Liver (tissue), 9 donors: Measurements from ENCODE around the gene URB1. TPM values are rescaled to one million over a fixed set of nuclear protein-coding genes. Genes with fewer than 3 reads are reported as not detected.

Experiments
- DNase-seq: peaks from one replicate; pipeline ENCODE4 v3.0.0-alpha.2; 2017; ENCODE audit warnings: low spot score
- H3K27ac ChIP-seq, 2 donors: one replicate each; pipeline ENCODE4 v1.7.0; 2013; ENCODE audit warnings: inconsistent platforms in 2 of 2, low read length in 2 of 2, control low read depth in 1 of 2, low read depth in 1 of 2, mild to moderate bottlenecking in 1 of 2
- H3K27me3 ChIP-seq, 4 donors: one replicate each; pipeline versions ENCODE4 v1.6.1 to v1.7.0; 2013; ENCODE audit warnings: low read length in 3 of 4, inconsistent platforms in 1 of 4, mild to moderate bottlenecking in 1 of 4, moderate library complexity in 1 of 4; ENCODE audit not compliant: control insufficient read depth in 4 of 4, insufficient read depth in 4 of 4
- H3K36me3 ChIP-seq, 4 donors: one replicate each; pipeline versions ENCODE4 v1.6.1 to v1.7.0; 2013; ENCODE audit warnings: low read length in 3 of 4, mild to moderate bottlenecking in 3 of 4, low read depth in 1 of 4, moderate library complexity in 1 of 4; ENCODE audit not compliant: control insufficient read depth in 4 of 4, insufficient read depth in 3 of 4
- H3K4me1 ChIP-seq, 4 donors: one replicate each; pipeline versions ENCODE4 v1.6.1 to v1.7.0; 2013; ENCODE audit warnings: low read length in 3 of 4, mild to moderate bottlenecking in 3 of 4, moderate library complexity in 1 of 4; ENCODE audit not compliant: control insufficient read depth in 4 of 4, insufficient read depth in 4 of 4
- H3K4me3 ChIP-seq, 3 donors: one replicate each; pipeline versions ENCODE4 v1.6.1 to v1.7.0; 2013; ENCODE audit warnings: low read length in 3 of 3, control low read depth in 1 of 3, low read depth in 1 of 3, mild to moderate bottlenecking in 1 of 3
- H3K9ac ChIP-seq, 2 donors: one replicate each; pipeline ENCODE4 v1.7.0; 2013; ENCODE audit warnings: low read length in 2 of 2, mild to moderate bottlenecking in 2 of 2, moderate library complexity in 2 of 2, control low read depth in 1 of 2, low read depth in 1 of 2
- H3K9me3 ChIP-seq, 4 donors: one replicate each; pipeline versions ENCODE4 v1.6.1 to v1.7.0; 2013; ENCODE audit warnings: low read length in 3 of 4; ENCODE audit not compliant: control insufficient read depth in 4 of 4
- EGR1 ChIP-seq, 2 donors: IDR thresholded peaks; 2 replicates each; pipeline ENCODE4 v1.6.1; 2016 to 2018; ENCODE audit warnings: antibody characterized with exemption in 2 of 2, low read depth in 2 of 2
- FOXA1 ChIP-seq: IDR thresholded peaks from 2 replicates; pipeline ENCODE4 v1.6.1; 2016; ENCODE audit warnings: antibody characterized with exemption
- FOXA2 ChIP-seq: IDR thresholded peaks from 2 replicates; pipeline ENCODE4 v1.6.1; 2016; ENCODE audit warnings: antibody characterized with exemption
- GABPA ChIP-seq, 2 donors: IDR thresholded peaks in 1 of 2; conservative IDR thresholded peaks in 1 of 2; 2 replicates each; pipeline ENCODE4 v1.6.1; 2016; ENCODE audit warnings: antibody characterized with exemption in 2 of 2, mild to moderate bottlenecking in 1 of 2, moderate library complexity in 1 of 2
- HNF4A ChIP-seq, 2 donors: conservative IDR thresholded peaks; 2 replicates each; pipeline ENCODE4 v1.6.1; 2016; ENCODE audit warnings: antibody characterized with exemption in 2 of 2, mild to moderate bottlenecking in 2 of 2
- HNF4G ChIP-seq: IDR thresholded peaks from 2 replicates; pipeline ENCODE4 v1.6.1; 2016; ENCODE audit warnings: antibody characterized with exemption
- JUND ChIP-seq, 2 donors: IDR thresholded peaks; 2 replicates each; pipeline ENCODE4 v1.6.1; 2016; ENCODE audit warnings: antibody characterized with exemption in 2 of 2
- RAD21 ChIP-seq, 2 donors: IDR thresholded peaks; 2 replicates each; pipeline ENCODE4 v1.6.1; 2016; ENCODE audit warnings: antibody characterized with exemption in 2 of 2, mild to moderate bottlenecking in 2 of 2
- RXRA ChIP-seq, 2 donors: IDR thresholded peaks; 2 replicates each; pipeline ENCODE4 v1.6.1; 2017 to 2018; ENCODE audit warnings: antibody characterized with exemption in 2 of 2, mild to moderate bottlenecking in 1 of 2
- SP1 ChIP-seq: IDR thresholded peaks from 2 replicates; pipeline ENCODE4 v1.6.1; 2018; ENCODE audit warnings: antibody characterized with exemption, mild to moderate bottlenecking
- TAF1 ChIP-seq: conservative IDR thresholded peaks from 2 replicates; pipeline ENCODE4 v1.6.1; 2016; ENCODE audit warnings: antibody characterized with exemption, mild to moderate bottlenecking
- YY1 ChIP-seq: IDR thresholded peaks from 2 replicates; pipeline ENCODE4 v1.6.1; 2016; ENCODE audit warnings: antibody characterized with exemption, mild to moderate bottlenecking
- WGBS: extraction: QIAGEN DNeasy Blood & Tissue Kit; methylation state at CpG from one replicate; pipeline ENCODE4 v1.1.7; 2013; 5-methylcytosine and 5-hydroxymethylcytosine counted together
- polyA plus RNA-seq, 2 donors: library from polyadenylated mRNA; stranded (reverse) in 1 of 2; unstranded in 1 of 2; fragments of 200-250 nt in 1 of 2; fragments of >200 nt in 1 of 2; fragmentation: Nextera tagmentation in 1 of 2; extraction: Ambion mirVana in 1 of 2; gene quantifications; one replicate each; pipeline versions ENCODE4 v1.2.1 to v1.2.3, GENCODE V29; 2013 to 2015
- total RNA-seq, 2 donors: library from RNA; depleted of rRNA; stranded (reverse); fragments of >200 nt; gene quantifications; one replicate each; pipeline ENCODE4 v1.2.3, GENCODE V29; 2014
- TF ChIP-seq, protein P1 (sequence below): IDR thresholded peaks from 2 replicates; pipeline ENCODE4 v1.6.1; 2016; ENCODE audit warnings: antibody characterized with exemption
- TF ChIP-seq, protein P2 (sequence below): fragments of 150-350 bp; IDR thresholded peaks from 2 replicates; pipeline ENCODE4 v1.5.1; 2017; ENCODE audit warnings: improper control_type of control experiment, low read depth, low read length; ENCODE audit not compliant: missing input control
- TF ChIP-seq, protein P3 (sequence below): IDR thresholded peaks from 2 replicates; pipeline ENCODE4 v1.6.1; 2016; ENCODE audit warnings: antibody characterized with exemption
- TF ChIP-seq, protein P4 (sequence below): IDR thresholded peaks from 2 replicates; pipeline ENCODE4 v1.6.1; 2016; ENCODE audit warnings: antibody characterized with exemption, mild to moderate bottlenecking
- TF ChIP-seq, protein P5 (sequence below): IDR thresholded peaks from 2 replicates; pipeline ENCODE4 v1.6.1; 2016; ENCODE audit warnings: antibody characterized with exemption
- donor health status: healthy.
- donor health status: healthy.
- donor health status: healthy.
- donor health status: healthy.
- donor health status: healthy.

URB1 gene
- total and polyA plus RNA-seq, 4 donors: 2.8 to 14.5 (median 7.1) TPM

DNA sequence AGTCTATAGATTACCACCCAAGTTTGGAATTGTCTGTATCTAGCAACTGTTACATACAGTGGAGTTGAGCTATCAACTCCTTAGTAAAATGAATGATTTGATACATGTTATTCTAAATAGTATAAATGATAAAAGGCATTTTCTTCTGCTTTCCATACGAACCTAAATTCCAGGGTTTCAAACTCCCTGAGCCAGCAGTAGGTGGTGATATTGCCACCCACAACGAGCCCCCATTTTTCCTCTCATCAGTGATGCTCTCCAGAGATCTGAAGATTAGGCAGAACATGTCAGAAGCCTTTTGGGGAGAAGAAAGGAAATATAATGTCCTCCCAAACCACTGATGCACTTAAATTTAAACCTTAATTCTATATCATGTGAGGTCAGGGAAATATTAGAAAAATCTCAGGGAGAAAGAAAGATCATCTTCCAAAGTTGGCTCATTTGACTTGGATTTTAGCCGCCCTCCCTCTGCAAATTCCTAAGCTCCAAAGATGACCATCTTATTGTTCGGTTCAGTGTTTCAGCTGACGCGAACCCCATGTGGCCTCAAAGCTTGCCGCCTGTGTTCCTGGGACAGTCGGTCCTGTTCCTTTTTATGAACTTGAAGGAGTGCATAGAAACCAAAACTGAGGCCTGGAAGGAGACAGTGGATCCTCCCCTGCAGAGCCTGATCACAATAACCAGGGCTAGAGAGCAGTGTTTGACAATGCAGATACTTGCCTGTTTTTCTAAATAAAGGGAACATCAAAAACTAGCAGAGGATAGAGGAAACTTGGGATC lies 22.0 kb upstream of the URB1 start:
- Histone ChIP-seq H3K4me3 (no peak overlapping the region), H3K9ac (no peak overlapping the region)
- no peak for DNase-seq

DNA sequence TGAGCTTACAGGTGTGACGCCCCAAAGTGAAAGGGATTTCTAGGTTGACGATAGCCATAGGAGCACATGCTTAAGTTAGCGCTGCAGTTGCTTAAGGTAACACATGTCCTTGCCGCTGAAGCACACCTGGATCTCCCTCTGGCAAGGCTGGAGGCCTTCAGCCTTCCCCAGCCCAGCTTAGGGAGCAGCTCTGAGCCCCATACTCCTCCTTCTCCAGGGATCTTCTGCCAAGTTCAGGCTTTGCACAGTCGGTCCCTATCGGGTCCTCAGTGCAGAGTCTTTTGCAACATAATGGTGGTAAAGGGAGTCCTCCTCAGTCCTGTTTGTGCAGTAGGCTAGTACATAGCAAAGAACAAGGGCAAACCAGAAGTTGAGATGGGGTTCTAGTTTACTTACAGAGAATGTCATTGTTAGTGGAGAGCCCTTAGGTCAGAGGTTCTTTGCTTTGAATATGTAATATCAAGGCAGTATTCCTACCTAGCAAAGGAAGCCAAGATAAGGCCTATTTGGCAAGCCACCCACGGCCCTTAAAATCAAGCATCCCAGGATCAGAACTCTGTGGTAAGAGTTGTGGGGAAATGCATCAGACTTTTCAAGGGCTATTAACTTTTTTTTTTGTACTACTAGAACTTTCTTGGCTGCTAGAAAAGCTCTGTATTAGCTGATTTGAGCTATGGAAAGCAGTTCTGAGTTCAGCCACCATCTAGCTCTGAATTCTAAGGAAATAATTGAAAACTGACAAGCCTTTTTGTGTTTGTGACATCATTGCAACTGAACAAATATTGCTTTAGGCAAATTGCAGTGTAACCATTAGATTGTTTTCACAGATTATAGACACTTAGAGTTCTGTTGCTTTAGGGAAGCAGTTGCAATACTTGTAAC lies 21.1 kb upstream of the URB1 start:
- H3K9me3 ChIP-seq: no peaks in the 10 kb centered on the region
- WGBS: 70% methylated on average over 7 of the region's 7 CpGs
- TF ChIP-seq FOXA1 (no peak), RXRA (IDR thresholded peaks at IDR 0.05) (no peak), TAF1 (no peak), RAD21 (IDR thresholded peaks at IDR 0.05) (no peak), FOXA2 (no peak), HNF4G (no peak), SP1 (no peak), GABPA (IDR thresholded peaks at IDR 0.05 in 1 of 2, conservative IDR thresholded peaks at IDR 0.05 in 1 of 2) (no peak), EGR1 (IDR thresholded peaks at IDR 0.05; ENCODE audit: low read depth in 2 of 2) (no peak), JUND (IDR thresholded peaks at IDR 0.05) (no peak), YY1 (no peak), HNF4A (conservative IDR thresholded peaks at IDR 0.05) (no peak)
- TF ChIP-seq, protein P1, sequence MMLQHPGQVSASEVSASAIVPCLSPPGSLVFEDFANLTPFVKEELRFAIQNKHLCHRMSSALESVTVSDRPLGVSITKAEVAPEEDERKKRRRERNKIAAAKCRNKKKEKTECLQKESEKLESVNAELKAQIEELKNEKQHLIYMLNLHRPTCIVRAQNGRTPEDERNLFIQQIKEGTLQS: no peak
- TF ChIP-seq, protein P2, sequence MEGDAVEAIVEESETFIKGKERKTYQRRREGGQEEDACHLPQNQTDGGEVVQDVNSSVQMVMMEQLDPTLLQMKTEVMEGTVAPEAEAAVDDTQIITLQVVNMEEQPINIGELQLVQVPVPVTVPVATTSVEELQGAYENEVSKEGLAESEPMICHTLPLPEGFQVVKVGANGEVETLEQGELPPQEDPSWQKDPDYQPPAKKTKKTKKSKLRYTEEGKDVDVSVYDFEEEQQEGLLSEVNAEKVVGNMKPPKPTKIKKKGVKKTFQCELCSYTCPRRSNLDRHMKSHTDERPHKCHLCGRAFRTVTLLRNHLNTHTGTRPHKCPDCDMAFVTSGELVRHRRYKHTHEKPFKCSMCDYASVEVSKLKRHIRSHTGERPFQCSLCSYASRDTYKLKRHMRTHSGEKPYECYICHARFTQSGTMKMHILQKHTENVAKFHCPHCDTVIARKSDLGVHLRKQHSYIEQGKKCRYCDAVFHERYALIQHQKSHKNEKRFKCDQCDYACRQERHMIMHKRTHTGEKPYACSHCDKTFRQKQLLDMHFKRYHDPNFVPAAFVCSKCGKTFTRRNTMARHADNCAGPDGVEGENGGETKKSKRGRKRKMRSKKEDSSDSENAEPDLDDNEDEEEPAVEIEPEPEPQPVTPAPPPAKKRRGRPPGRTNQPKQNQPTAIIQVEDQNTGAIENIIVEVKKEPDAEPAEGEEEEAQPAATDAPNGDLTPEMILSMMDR: no peak
- TF ChIP-seq, protein P3, sequence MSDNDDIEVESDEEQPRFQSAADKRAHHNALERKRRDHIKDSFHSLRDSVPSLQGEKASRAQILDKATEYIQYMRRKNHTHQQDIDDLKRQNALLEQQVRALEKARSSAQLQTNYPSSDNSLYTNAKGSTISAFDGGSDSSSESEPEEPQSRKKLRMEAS: no peak
- TF ChIP-seq, protein P4, sequence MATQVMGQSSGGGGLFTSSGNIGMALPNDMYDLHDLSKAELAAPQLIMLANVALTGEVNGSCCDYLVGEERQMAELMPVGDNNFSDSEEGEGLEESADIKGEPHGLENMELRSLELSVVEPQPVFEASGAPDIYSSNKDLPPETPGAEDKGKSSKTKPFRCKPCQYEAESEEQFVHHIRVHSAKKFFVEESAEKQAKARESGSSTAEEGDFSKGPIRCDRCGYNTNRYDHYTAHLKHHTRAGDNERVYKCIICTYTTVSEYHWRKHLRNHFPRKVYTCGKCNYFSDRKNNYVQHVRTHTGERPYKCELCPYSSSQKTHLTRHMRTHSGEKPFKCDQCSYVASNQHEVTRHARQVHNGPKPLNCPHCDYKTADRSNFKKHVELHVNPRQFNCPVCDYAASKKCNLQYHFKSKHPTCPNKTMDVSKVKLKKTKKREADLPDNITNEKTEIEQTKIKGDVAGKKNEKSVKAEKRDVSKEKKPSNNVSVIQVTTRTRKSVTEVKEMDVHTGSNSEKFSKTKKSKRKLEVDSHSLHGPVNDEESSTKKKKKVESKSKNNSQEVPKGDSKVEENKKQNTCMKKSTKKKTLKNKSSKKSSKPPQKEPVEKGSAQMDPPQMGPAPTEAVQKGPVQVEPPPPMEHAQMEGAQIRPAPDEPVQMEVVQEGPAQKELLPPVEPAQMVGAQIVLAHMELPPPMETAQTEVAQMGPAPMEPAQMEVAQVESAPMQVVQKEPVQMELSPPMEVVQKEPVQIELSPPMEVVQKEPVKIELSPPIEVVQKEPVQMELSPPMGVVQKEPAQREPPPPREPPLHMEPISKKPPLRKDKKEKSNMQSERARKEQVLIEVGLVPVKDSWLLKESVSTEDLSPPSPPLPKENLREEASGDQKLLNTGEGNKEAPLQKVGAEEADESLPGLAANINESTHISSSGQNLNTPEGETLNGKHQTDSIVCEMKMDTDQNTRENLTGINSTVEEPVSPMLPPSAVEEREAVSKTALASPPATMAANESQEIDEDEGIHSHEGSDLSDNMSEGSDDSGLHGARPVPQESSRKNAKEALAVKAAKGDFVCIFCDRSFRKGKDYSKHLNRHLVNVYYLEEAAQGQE: no peak
- TF ChIP-seq, protein P5, sequence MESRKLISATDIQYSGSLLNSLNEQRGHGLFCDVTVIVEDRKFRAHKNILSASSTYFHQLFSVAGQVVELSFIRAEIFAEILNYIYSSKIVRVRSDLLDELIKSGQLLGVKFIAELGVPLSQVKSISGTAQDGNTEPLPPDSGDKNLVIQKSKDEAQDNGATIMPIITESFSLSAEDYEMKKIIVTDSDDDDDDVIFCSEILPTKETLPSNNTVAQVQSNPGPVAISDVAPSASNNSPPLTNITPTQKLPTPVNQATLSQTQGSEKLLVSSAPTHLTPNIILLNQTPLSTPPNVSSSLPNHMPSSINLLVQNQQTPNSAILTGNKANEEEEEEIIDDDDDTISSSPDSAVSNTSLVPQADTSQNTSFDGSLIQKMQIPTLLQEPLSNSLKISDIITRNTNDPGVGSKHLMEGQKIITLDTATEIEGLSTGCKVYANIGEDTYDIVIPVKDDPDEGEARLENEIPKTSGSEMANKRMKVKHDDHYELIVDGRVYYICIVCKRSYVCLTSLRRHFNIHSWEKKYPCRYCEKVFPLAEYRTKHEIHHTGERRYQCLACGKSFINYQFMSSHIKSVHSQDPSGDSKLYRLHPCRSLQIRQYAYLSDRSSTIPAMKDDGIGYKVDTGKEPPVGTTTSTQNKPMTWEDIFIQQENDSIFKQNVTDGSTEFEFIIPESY: no peak
- H3K4me1 ChIP-seq: peaks cover 4 to 16% (median 8%) of the 10 kb centered on the region in 4 donors
- H3K27me3 ChIP-seq: no peaks in the 10 kb centered on the region
- H3K9ac ChIP-seq: peak overlapping the region in 1 of 2 donors; percentile 39
- H3K36me3 ChIP-seq: no peaks in the 10 kb centered on the region
- no peak overlapping the region for H3K4me3 ChIP-seq
- DNase-seq: no peak
- peak overlapping the region; percentile 83 to 90 for H3K27ac ChIP-seq

More for the DNA sequence above, 22.0 kb upstream of the URB1 start:
- H3K9me3 ChIP-seq: no peaks in the 10 kb centered on the region
- TF ChIP-seq TAF1 (no peak), RAD21 (IDR thresholded peaks at IDR 0.05) (peak; percentile 58 to 63)
- TF ChIP-seq, protein P1: no peak
- peaks cover 4 to 16% (median 8%) of the 10 kb centered on the region in 4 donors for H3K4me1 ChIP-seq
- WGBS: 81% methylated on average over 8 of the region's 8 CpGs
- H3K36me3 ChIP-seq: no peaks in the 10 kb centered on the region
- H3K27ac ChIP-seq: peak overlapping the region in 1 of 2 donors; percentile 9
- H3K27me3 ChIP-seq: no peaks in the 10 kb centered on the region
